CD4-positive, alpha-beta T cell treated with Interleukin-1 beta for 1 hour (primary cell): Measurements from ENCODE around the gene UBE2E1.
A peak's percentile ranks its signal among the peaks of the same experiment; 100 is the strongest.

ENCODE experiments used
- DNase-seq, 2 donors: peaks; one replicate each; pipeline ENCODE4 v3.0.0-alpha.2; 2020 to 2022

The UBE2E1 gene

GRCh38 chr3:23805633-23806533, at the start of gene UBE2E1:
Gene UBE2E1, plus strand, starts transcription at chr3:23805955. Its CDS starts 1,315 bp downstream, at chr3:23807270.
- DNase-seq = peak; percentile 85 to 88

- DNase-seq = no peak
These were observed 49.4 kb upstream of the UBE2E1 start for GRCh38 chr3:23756206-23756840.

- no peak for DNase-seq
These were observed 47.4 kb upstream of the UBE2E1 start for GRCh38 chr3:23758253-23758838.

GRCh38 chr3:23760325-23760724, 45.4 kb upstream of the UBE2E1 start:
- DNase-seq = no peak

- no peak for DNase-seq
These were observed 44.8 kb upstream of the UBE2E1 start for GRCh38 chr3:23760871-23761373.

- DNase-seq = no peak
These were observed 44.3 kb upstream of the UBE2E1 start for GRCh38 chr3:23761440-23761896.

GRCh38 chr3:23762214-23762613, 43.5 kb upstream of the UBE2E1 start:
- DNase-seq = no peak

GRCh38 chr3:23762759-23763477, 42.8 kb upstream of the UBE2E1 start:
- no peak for DNase-seq

GRCh38 chr3:23764407-23764806, 41.3 kb upstream of the UBE2E1 start:
- DNase-seq = no peak

GRCh38 chr3:23767546-23767945, 38.2 kb upstream of the UBE2E1 start:
- DNase-seq = no peak

- no peak for DNase-seq
These were observed 30.4 kb upstream of the UBE2E1 start for GRCh38 chr3:23775254-23775909.

GRCh38 chr3:23776352-23776891, 29.3 kb upstream of the UBE2E1 start:
- no peak for DNase-seq

- DNase-seq = no peak
These were observed 27.3 kb upstream of the UBE2E1 start for GRCh38 chr3:23778446-23778845.

- DNase-seq = no peak
These were observed 25.9 kb upstream of the UBE2E1 start for GRCh38 chr3:23779841-23780240.

- DNase-seq = no peak
These were observed 24.7 kb upstream of the UBE2E1 start for GRCh38 chr3:23781051-23781450.

GRCh38 chr3:23781871-23782270, 23.9 kb upstream of the UBE2E1 start:
- no peak for DNase-seq

- DNase-seq = no peak
These were observed 20.6 kb upstream of the UBE2E1 start for GRCh38 chr3:23785097-23785645.

GRCh38 chr3:23785882-23786281, 19.9 kb upstream of the UBE2E1 start:
- no peak for DNase-seq

GRCh38 chr3:23791678-23792077, 14.1 kb upstream of the UBE2E1 start:
- DNase-seq = no peak

GRCh38 chr3:23793528-23794134, 12.1 kb upstream of the UBE2E1 start:
- DNase-seq = no peak

- DNase-seq = no peak
These were observed 10.7 kb upstream of the UBE2E1 start for GRCh38 chr3:23795096-23795495.
